NCI-H187 (cell line): ENCODE measurements around the gene OR52W1.
"Not testable (repeated sequence)": the region's sequence is repeated elsewhere in the genome, so short reads cannot be mapped to it uniquely, and the experiment has no call there.

Source experiments
- DNase-seq, 2 experiments: peaks; one replicate each; lab custom pipeline; 2025; lab: John Stamatoyannopoulos, UW

The OR52W1 gene

DNA sequence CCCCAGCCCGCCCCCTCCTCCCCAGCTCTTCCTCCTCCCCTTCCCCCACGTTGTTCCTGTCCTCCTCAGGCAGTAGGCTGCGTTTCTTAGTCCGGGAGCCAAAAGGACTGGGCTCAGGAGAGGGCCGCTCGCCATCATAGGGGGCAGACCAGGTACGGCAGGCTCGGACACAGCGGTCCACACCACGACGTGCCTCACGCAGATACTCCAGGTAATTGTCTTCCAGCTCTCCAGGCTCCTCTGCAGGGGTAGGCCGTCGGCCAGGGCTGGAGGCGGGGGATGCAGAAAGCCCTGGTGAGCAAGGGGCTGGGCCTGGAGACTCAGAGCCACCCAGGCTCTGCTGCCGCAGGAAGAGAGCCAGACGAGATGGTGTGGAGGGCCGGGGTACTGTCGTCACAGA is 18.7 kb downstream of the OR52W1 start:
- no peak for DNase-seq

DNA sequence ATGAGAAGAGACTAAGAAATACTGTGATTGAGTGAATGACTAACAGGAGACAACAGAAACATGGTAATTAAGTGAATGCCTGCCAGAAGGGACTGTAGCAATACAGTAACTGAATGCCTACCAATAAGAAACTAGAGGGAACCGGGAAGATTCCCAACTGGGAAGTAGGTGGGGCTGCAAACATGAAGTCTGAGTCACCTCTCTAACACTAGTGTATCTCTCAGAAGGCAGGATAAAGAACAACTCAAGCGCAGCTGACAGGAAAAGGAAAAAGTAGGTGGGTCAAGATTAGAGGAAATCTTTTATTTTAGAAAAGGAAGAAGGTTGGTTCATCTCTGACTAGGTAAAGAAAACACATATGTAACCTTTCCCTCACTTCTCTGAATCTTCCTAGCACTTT is 20.3 kb downstream of the OR52W1 start:
- no peak for DNase-seq

DNA sequence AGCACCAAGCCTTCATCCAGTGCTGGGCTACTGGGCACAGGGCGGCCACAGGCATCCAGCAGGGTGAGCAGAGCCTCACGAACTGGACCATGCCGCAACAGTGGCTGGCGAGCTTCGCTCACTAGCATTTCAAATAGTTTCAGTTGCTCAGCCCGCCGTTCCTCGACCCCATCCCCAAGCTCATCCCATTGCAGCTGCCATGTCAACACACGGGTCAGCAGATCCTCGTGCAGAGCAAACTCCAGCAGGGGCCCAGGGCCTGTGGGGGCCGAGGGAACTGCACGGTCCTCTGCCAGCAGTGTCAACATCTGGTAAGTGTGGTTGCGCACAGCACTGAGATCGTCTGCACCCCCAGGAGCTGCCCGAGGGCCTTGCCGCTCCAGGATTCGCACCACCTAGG is 24.8 kb downstream of the OR52W1 start:
- no peak for DNase-seq

DNA sequence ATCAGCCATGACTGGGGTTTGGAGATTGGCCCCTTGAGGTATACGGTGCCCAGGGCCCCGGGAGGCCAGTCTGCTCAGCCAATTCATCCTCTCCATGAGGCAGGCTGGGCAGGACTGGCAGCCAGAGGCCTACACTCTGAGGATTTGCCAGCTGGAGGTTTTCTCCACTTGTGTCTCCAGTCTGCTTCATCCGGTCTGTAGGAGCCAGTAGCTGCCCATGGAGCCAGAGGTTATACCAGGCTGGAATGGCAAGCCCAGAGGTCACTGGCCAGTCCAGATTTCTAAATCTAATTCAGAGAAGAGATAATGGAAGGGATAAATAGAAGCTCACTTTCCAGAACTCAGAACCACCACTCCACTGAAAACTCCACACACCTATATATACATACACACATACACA is 25.4 kb downstream of the OR52W1 start:
- no peak for DNase-seq

DNA sequence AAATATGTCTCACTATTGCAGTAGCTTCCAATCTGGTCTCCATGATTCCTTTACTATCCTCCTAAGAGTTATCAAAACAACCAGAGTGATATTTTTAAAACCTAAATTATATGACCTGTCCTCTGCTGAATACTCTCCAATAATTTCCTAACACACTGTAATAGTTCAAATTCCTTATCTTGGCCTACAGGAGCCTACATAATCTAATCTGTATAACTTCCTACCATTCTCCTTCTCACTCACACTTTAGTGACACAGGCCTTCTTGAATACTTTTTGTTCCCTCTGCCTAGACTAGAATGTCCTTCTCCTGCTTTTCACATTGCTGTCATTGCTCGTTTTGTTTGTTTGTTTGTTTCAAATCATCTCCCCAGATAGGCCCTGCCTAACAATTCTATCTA is 26.0 kb downstream of the OR52W1 start:
- DNase-seq, result no peak

DNA sequence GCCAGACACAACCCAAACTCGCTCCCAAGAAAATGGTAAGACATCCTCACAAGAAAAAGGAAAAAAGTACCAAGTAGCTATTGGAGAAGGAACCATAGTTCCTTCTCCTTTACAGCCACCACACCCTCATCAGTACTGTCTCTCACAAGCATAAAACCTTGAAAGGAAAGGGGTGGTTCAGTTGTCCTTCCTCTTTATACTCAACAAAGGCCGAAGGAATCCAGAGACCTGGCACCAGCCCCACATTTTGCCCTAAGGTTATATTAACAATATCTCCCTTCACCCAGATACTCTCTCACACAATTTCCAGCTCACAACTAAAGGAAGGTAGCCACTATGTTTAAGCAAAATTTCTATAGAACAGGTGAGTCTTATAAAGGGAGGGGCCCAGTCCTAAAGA is 26.9 kb downstream of the OR52W1 start:
- no peak for DNase-seq

DNA sequence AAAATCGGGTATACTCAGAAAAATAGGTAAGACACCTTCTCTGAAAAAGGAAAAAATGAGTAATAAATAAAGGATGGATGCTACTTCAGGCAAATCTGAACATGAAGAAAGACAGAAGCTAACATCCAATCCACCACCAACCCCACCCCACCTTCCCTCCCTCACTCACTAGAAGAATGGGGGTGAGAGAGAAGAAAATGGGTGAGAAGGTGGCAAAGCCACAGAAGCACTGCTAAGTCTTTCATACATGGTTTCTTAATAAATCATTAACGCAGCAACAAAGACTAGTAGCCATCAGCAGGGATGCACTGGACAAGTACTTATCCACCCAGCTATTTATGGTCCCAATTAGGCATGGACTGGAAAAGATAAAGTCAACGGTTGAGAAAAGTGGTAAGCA is 29.5 kb downstream of the OR52W1 start:
- DNase-seq, result no peak

DNA sequence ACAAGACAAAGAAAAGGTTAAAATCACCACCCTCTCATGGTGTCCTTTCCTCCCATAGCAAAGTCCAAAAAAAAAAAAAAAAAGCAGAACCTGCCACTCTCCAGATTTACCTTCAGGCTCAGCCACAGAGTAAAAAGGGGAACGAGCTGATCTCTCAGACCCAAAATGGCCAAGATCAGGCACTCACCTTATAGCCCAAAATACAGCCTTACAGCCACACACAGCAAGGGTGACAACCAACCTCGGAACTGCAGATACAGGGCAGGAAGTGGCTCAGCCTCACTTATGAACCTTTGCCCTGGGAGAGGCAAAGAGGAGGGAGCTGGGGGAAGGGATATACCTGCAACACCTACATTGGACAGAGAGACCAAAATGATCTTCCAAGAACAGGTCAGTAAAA is 30.9 kb downstream of the OR52W1 start:
- DNase-seq, result no peak

DNA sequence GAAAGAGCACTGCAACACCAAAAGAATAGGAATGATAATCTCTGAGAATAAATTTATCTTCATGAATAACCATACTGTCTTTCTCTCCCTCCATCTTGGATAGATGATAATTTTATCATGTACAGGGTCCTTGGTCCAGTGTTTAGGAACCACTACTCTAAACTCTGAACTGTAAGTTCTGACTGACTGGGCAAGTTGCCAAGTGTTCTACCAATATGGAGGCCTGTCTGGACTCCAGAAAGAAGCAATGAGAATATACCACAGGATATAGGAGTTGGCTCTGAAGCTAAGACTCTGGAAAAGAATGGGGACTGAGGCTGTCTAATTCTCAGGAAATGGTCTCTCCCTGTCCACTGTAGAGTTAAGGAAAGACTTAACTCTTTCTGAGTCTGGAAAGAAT is 33.9 kb downstream of the OR52W1 start:
- no peak for DNase-seq

DNA sequence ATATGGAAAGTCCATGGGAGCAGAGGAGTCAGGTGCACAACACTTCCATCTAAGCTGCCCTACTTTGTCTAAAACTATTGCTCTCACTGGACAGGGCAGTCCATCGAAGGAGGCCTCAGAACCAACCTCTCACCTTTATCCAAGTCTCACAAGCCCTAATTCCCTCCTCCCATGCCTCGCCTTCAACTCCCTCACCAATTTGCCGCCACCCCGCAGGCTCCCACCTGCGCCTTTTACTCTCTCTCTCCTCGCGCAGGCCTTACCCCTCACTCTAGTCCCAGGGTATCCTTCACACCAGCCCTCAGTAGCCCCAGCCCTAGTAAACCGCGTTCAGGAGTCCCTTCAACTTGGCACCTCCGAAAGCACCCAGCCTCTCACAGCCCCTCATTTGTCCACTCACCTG is 35.0 kb downstream of the OR52W1 start:
- no peak for DNase-seq

DNA sequence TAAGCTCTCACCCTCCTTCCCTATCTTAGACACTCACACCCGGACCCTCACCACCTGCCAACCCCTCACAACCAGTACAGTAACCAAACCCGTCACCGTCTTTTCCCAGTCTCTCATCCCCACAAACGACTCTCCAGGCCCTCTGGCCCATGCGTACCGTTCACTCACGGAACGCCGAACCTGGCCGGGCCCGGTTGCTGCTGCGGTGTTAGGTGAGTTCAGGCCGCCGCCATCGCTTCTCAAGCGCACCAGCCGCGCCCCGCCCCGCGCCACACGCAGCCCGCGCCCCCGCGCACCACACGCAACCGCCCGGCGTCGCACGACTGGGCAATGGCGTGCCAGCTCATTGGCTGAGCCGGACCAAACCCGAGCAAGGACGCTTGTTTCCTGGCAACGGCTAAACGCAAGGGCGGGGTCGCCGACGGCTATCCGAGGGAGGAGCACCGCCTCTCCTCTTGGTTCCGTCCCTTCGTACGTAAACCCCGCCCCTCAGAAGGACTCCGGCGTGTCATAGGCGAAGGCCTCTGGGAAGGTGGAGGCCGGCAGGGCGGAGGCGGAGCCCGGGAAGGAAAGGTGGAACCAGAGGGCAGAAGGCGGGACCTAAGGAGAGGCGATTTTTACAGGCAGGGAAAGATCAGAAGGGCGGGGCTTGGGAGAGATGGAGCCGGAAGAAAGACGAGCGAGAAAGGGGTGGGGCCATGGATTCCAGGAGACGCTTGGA is 35.5 kb downstream of the OR52W1 start, which contains the start of gene FHIP1B:
TSS of gene FHIP1B (minus strand) at position 250 of the 721 bp plus-strand sequence. CDS start 10,120 bp downstream, outside the sequence.
- DNase-seq, result peak; percentile 98 to 100

DNA sequence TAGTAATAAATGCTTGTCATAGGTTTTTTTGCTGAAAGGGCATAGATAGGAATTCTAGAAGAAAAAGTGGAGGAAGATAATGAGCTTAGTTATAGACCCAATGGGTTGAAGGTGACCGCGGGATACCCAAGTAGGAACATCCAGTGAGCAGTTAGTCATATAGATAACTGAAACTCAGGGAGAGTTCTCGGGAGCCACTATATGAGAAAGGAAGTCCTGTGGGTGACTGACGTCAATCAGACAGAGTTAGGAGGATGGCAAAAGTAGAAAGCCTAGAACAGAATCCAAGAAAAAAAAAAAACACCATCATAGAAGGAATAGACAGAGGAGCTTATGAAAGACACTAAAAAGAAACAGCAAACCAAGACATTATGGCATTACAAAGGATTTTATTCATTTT is 38.2 kb downstream of the OR52W1 start:
- no peak for DNase-seq

DNA sequence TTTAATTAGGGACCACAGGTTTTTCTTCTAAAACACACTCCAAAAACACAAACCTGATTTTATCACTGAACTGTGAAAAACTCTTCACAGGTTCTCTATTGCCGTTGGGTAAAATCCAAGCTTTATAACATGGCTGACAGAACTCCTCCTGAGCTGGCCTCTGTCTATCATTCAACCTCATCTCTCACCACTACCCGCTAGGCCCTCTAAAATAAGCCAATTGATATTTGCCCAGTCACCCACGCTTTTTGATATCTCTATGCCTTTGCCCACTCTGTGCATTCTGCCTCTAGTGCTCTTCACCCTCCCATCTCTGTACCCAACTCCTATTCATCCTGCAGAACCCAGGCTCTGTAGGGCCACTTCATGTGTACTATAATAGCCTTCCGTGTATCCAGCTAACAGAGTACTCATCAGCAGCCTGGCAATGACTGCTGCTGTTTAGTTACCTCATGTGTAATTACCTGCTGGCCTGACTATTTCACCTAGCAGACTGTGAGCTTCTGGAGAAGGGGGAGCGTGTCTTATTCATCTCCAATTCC is 38.8 kb downstream of the OR52W1 start:
- DNase-seq, result no peak

DNA sequence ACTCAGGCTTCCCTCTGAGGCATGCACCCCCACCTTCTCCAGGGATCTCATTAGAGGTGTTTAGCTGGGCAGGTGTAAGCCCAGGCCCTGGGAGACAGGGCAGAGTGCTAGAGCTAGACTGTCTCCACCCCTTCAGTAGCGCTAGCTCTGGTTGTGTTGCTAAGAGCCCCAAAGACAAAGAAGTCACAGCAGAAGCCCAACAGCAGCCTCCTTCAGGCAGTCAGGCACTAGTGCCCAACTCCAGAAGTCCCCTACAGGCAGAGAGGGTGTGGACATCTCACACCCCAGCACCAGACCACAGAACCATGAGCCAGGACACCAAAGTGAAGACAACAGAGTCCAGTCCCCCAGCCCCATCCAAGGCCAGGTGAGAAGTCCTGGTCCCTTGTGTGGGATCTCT is 39.9 kb downstream of the OR52W1 start, which contains the start of gene CNGA4:
TSS of gene CNGA4 (plus strand) at position 188 of the 400 bp plus-strand sequence. CDS start at position 306, 118 bp downstream.
- DNase-seq, result no peak

DNA sequence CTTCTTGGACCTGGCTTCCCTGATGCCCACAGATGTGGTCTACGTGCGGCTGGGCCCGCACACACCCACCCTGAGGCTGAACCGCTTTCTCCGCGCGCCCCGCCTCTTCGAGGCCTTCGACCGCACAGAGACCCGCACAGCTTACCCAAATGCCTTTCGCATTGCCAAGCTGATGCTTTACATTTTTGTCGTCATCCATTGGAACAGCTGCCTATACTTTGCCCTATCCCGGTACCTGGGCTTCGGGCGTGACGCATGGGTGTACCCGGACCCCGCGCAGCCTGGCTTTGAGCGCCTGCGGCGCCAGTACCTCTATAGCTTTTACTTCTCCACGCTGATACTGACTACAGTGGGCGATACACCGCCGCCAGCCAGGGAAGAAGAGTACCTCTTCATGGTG is 41.1 kb downstream of the OR52W1 start:
- no peak for DNase-seq

DNA sequence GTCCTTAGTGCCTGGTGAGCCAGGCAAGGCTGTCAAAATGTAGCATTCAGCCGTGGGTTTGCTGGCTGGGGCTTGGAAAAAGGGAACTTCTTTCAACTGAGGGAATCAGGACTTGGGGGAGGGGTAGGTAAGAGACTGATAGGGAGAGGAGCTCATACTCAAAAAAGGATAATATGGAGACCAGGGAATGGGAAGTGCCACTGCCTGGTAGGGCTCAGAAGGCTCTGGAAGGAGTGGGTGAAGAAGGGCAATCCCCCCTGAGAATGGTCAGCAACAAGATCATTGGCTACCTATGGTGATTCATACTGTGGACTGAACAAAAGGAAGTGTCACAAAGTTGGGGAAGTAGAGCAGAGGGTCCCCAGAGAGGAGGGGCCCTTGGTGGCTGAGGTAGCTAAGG is 41.8 kb downstream of the OR52W1 start:
- DNase-seq, result no peak

DNA sequence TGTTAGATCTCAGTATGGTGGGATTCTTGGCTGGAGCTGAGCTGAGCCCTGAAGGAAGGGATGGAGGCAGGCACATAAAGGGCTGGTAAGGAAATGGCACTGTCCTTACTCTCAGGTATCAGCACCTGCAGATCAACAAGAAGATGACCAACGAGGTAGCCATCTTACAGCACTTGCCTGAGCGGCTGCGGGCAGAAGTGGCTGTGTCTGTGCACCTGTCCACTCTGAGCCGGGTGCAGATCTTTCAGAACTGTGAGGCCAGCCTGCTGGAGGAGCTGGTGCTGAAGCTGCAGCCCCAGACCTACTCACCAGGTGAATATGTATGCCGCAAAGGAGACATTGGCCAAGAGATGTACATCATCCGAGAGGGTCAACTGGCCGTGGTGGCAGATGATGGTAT is 42.3 kb downstream of the OR52W1 start:
- no peak for DNase-seq

DNA sequence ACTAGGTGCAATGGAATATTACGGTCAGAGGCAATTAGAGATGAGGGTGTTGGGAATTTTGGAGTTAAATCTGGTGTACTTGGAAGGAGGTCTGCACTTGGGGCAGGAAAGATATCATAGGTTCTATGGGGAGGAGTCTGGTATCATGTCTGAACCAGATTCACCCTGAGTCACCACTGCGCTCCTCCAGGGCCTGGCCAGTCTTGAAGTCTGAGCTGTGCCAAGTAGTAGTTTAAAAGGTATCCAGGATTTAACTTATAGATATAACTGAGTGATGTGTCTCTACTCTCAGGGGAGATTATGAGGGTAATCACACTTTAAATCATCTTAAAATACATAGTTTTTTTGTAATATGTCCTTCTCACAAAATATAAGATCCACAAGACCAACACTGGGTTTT is 46.5 kb downstream of the OR52W1 start:
- no peak for DNase-seq

DNA sequence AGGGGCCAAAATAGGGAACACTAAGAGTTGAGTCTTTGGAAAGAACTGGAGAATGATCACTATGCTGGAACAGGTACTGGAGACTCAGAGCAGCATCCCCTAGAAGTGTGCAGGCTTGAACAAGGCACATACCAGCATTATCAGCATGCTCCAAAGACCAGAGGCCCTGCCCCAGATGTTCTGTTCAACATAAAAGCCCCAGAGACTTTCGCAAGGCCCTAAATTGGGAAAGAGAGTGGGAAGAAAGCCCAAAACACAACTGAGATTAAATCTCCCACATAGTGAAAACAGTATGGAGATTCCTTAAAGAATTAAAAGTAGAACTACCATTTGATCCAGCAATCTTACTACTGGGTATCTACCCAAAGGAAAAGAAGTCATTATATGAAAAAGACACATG is 49.2 kb downstream of the OR52W1 start:
- DNase-seq, result no peak

DNA sequence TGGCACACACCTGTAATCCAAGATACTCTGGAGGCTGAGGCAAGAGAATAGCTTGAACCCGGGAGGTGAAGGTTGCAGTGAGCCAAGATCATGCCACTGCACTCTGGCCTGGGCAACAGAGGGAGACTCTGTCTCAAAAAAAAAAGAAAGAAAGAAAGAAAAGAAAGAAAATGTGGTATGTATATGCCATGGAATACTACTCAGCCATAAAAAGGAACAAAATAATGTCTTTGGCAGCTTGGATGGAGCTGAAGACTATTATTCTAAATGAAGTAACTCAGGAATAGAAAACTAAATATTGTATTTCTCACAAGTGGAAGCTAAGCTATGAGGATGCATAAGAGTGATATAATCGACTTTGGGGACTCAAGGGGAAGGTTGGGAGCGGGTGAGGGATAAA is 49.9 kb downstream of the OR52W1 start:
- not testable (repeated sequence) for DNase-seq
